ENCODE results near the gene NPAS3.

Gene NPAS3

GRCh38 chr14:33254342-33254741, 315.7 kb downstream of the NPAS3 start:
- DNase-seq (ENCODE audit: low read depth), result no peak
- no peak overlapping the region for H3K4me3 ChIP-seq (ENCODE audit: low read depth, low read length)
- TF ChIP-seq CTCF (IDR thresholded peaks at IDR 0.05; ENCODE audit: insufficient read depth, low read depth, low read length, missing control alignments), result no peak

- TF ChIP-seq CTCF (IDR thresholded peaks at IDR 0.05; ENCODE audit: insufficient read depth, low read depth, low read length, missing control alignments), result no peak
- no peak overlapping the region for H3K4me3 ChIP-seq (ENCODE audit: low read depth, low read length)
- DNase-seq (ENCODE audit: low read depth), result no peak
These were observed 316.2 kb downstream of the NPAS3 start for GRCh38 chr14:33254861-33255395.

- no peak for DNase-seq (ENCODE audit: low read depth)
- TF ChIP-seq CTCF (IDR thresholded peaks at IDR 0.05; ENCODE audit: insufficient read depth, low read depth, low read length, missing control alignments), result no peak
- H3K4me3 ChIP-seq (ENCODE audit: low read depth, low read length), result no peak overlapping the region
These were observed 319.1 kb downstream of the NPAS3 start for GRCh38 chr14:33257796-33258195.

- TF ChIP-seq CTCF (IDR thresholded peaks at IDR 0.05; ENCODE audit: insufficient read depth, low read depth, low read length, missing control alignments), result no peak
- no peak overlapping the region for H3K4me3 ChIP-seq (ENCODE audit: low read depth, low read length)
- DNase-seq (ENCODE audit: low read depth), result no peak
These were observed 321.1 kb downstream of the NPAS3 start for GRCh38 chr14:33259764-33260163.

- TF ChIP-seq CTCF (IDR thresholded peaks at IDR 0.05; ENCODE audit: insufficient read depth, low read depth, low read length, missing control alignments), result no peak
- no peak overlapping the region for H3K4me3 ChIP-seq (ENCODE audit: low read depth, low read length)
- DNase-seq (ENCODE audit: low read depth), result no peak
These were observed 332.5 kb downstream of the NPAS3 start for GRCh38 chr14:33271216-33271615.

- TF ChIP-seq CTCF (IDR thresholded peaks at IDR 0.05; ENCODE audit: insufficient read depth, low read depth, low read length, missing control alignments), result no peak
- no peak overlapping the region for H3K4me3 ChIP-seq (ENCODE audit: low read depth, low read length)
- DNase-seq (ENCODE audit: low read depth), result no peak
These were observed 333.2 kb downstream of the NPAS3 start for GRCh38 chr14:33271891-33272290.

- no peak for DNase-seq (ENCODE audit: low read depth)
- TF ChIP-seq CTCF (IDR thresholded peaks at IDR 0.05; ENCODE audit: insufficient read depth, low read depth, low read length, missing control alignments), result no peak
- H3K4me3 ChIP-seq (ENCODE audit: low read depth, low read length), result no peak overlapping the region
These were observed 335.3 kb downstream of the NPAS3 start for GRCh38 chr14:33273978-33274377.
